ENCODE measurements around the gene GPALPP1.
A peak's percentile ranks its signal among the peaks of the same experiment; 100 is the strongest.
"Not testable (repeated sequence)": the region's sequence is repeated elsewhere in the genome, so short reads cannot be mapped to it uniquely, and the experiment has no call there.

The GPALPP1 gene

GRCh38 chr13:45007823-45008222, 18.5 kb downstream of the GPALPP1 start:
- no peak for DNase-seq

- DNase-seq: no peak
Measured at GRCh38 chr13:45011198-45011597, 21.9 kb downstream of the GPALPP1 start.

- DNase-seq: no peak
Measured at GRCh38 chr13:45015300-45015699, 26.0 kb downstream of the GPALPP1 start.

GRCh38 chr13:45016792-45017425, 27.6 kb downstream of the GPALPP1 start:
- no peak for DNase-seq

- not testable (repeated sequence) for DNase-seq
Measured at GRCh38 chr13:45019981-45020380, 30.6 kb downstream of the GPALPP1 start.

GRCh38 chr13:45021250-45021649, 31.9 kb downstream of the GPALPP1 start:
- no peak for DNase-seq

- no peak for DNase-seq
Measured at GRCh38 chr13:45024847-45025246, 35.5 kb downstream of the GPALPP1 start.

GRCh38 chr13:45034342-45034741, 45.0 kb downstream of the GPALPP1 start:
- DNase-seq: no peak

- DNase-seq: no peak
Measured at GRCh38 chr13:45036206-45036605, 46.9 kb downstream of the GPALPP1 start.

GRCh38 chr13:45040173-45040572, 50.8 kb downstream of the GPALPP1 start:
- no peak for DNase-seq

GRCh38 chr13:45040622-45041021, 51.3 kb downstream of the GPALPP1 start:
- no peak for DNase-seq

- no peak for DNase-seq
Measured at GRCh38 chr13:45042539-45042938, 53.2 kb downstream of the GPALPP1 start.

- DNase-seq: no peak
Measured at GRCh38 chr13:45046445-45046844, 57.1 kb downstream of the GPALPP1 start.

GRCh38 chr13:45047394-45048310, 58.3 kb downstream of the GPALPP1 start:
- DNase-seq: peak; percentile 81

- DNase-seq: no peak
Measured at GRCh38 chr13:45048890-45049407, 59.6 kb downstream of the GPALPP1 start.

- no peak for DNase-seq
Measured at GRCh38 chr13:45049478-45049877, 60.1 kb downstream of the GPALPP1 start.

- no peak for DNase-seq
Measured at GRCh38 chr13:45051315-45051714, 62.0 kb downstream of the GPALPP1 start.

- peak; percentile 74 for DNase-seq
Measured at GRCh38 chr13:45055198-45055901, 66.0 kb downstream of the GPALPP1 start.

- DNase-seq: no peak
Measured at GRCh38 chr13:45055902-45056648, 66.7 kb downstream of the GPALPP1 start.

- DNase-seq: no peak
Measured at GRCh38 chr13:45060062-45060461, 70.7 kb downstream of the GPALPP1 start.

GRCh38 chr13:45063261-45063860, 74.0 kb downstream of the GPALPP1 start:
- DNase-seq: no peak

- DNase-seq: not testable (repeated sequence)
Measured at GRCh38 chr13:45063889-45064288, 74.6 kb downstream of the GPALPP1 start.

Data from activated naive CD4-positive, alpha-beta T cell treated with anti-CD3 and anti-CD28 coated beads, Interleukin-2, amount 50 U/mL, for 16 hours (primary cell).